C4-2B (cell line): ENCODE measurements around the gene MYH10.
A peak's percentile ranks its signal among the peaks of the same experiment; 100 is the strongest.

ENCODE experiments used
- H3K27ac ChIP-seq: fragments of 450-650 bp; 2 replicates; pipeline ENCODE4 v1.5.1; 2017
- ZFX ChIP-seq: fragments of 450-650 bp; IDR thresholded peaks from 2 replicates; pipeline ENCODE4 v1.6.1; 2017
- TF ChIP-seq, protein P1 (sequence below): fragments of 450-650 bp; conservative IDR thresholded peaks from 2 replicates; pipeline ENCODE4 v1.5.1; 2017; ENCODE audit warnings: mild to moderate bottlenecking

MYH10 gene

GRCh38 chr17:8608001-8608400 lies 22.5 kb downstream of the MYH10 start:
- no peak overlapping the region for H3K27ac ChIP-seq
- TF ChIP-seq, protein P1, sequence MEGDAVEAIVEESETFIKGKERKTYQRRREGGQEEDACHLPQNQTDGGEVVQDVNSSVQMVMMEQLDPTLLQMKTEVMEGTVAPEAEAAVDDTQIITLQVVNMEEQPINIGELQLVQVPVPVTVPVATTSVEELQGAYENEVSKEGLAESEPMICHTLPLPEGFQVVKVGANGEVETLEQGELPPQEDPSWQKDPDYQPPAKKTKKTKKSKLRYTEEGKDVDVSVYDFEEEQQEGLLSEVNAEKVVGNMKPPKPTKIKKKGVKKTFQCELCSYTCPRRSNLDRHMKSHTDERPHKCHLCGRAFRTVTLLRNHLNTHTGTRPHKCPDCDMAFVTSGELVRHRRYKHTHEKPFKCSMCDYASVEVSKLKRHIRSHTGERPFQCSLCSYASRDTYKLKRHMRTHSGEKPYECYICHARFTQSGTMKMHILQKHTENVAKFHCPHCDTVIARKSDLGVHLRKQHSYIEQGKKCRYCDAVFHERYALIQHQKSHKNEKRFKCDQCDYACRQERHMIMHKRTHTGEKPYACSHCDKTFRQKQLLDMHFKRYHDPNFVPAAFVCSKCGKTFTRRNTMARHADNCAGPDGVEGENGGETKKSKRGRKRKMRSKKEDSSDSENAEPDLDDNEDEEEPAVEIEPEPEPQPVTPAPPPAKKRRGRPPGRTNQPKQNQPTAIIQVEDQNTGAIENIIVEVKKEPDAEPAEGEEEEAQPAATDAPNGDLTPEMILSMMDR: no peak
- TF ChIP-seq ZFX: no peak

- TF ChIP-seq ZFX: no peak
- TF ChIP-seq, protein P1: no peak
- H3K27ac ChIP-seq: peak overlapping the region; percentile 28; the same call in 1 of the 2 replicates
Measured at GRCh38 chr17:8606401-8606800, 24.1 kb downstream of the MYH10 start.

GRCh38 chr17:8602679-8603078 lies 27.8 kb downstream of the MYH10 start:
- no peak for TF ChIP-seq ZFX
- TF ChIP-seq, protein P1: no peak

GRCh38 chr17:8599351-8600011 lies 31.0 kb downstream of the MYH10 start:
- TF ChIP-seq, protein P1: no peak
- no peak for TF ChIP-seq ZFX
- no peak overlapping the region for H3K27ac ChIP-seq

More at GRCh38 chr17:8602679-8603078, 27.8 kb downstream of the MYH10 start:
- no peak overlapping the region for H3K27ac ChIP-seq

DNA sequence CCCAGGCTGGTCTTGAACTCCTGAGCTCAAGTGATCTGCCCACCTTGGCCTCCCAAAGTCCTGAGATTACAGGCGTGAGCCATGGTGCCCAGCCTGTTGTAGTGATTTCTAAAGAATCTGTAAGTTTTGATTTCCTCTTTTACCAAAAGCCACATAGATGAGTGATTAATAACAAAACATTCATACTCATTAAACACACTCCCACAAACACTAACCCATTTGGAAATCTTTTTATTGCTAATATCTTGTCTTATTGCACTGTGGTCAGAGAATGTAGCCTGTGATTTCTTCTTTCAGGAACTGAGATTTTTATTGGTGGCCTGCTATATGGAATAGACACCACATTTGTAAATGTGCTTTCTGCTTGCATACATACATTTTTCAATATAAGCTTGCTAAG lies 31.6 kb downstream of the MYH10 start:
- no peak overlapping the region for H3K27ac ChIP-seq

GRCh38 chr17:8593830-8594229 lies 36.7 kb downstream of the MYH10 start:
- H3K27ac ChIP-seq: no peak overlapping the region
- TF ChIP-seq, protein P1: no peak
- TF ChIP-seq ZFX: no peak

More for the DNA sequence above, 31.6 kb downstream of the MYH10 start:
- TF ChIP-seq ZFX: no peak
- TF ChIP-seq, protein P1: no peak

- no peak overlapping the region for H3K27ac ChIP-seq
- TF ChIP-seq, protein P1: no peak
- no peak for TF ChIP-seq ZFX
Measured at GRCh38 chr17:8593276-8593675, 37.2 kb downstream of the MYH10 start.
